ENCODE data around the gene CENPN. TPM values are rescaled to one million over a fixed set of nuclear protein-coding genes. Genes with fewer than 3 reads are reported as not detected.
A peak's percentile ranks its signal among the peaks of the same experiment; 100 is the strongest.

CENPN gene
- total and polyA plus RNA-seq, 5 donors: 4.9 to 11.8 (median 7.5) TPM

GRCh38 chr16:80974649-80975376 is 32.2 kb upstream of the CENPN start:
- DNase-seq: no peak
- no peaks in the 10 kb centered on the region for H3K27me3 ChIP-seq (ENCODE audit: control insufficient read depth, insufficient read depth)
- intact Hi-C loops (cut with DNase I): no loop called here
- no peaks in the 10 kb centered on the region for H3K9me3 ChIP-seq (ENCODE audit: control insufficient read depth, low read length)
- WGBS: 82% methylated on average over 6 of the region's 6 CpGs
- ATAC-seq: peak; percentile 48 to 74
- H3K4me1 ChIP-seq (ENCODE audit: control insufficient read depth, insufficient read depth, low read length): peaks cover 1% of the 10 kb centered on the region
- H3K27ac ChIP-seq (ENCODE audit: low read length): peak overlapping the region; percentile 48
- H3K4me3 ChIP-seq (ENCODE audit: low read length): no peak overlapping the region

- no peak for ATAC-seq
- H3K27me3 ChIP-seq (ENCODE audit: control insufficient read depth, insufficient read depth): no peaks in the 10 kb centered on the region
- no peaks in the 10 kb centered on the region for H3K9me3 ChIP-seq (ENCODE audit: control insufficient read depth, low read length)
- 92% methylated on average over 1 of the region's 1 CpG for WGBS
- H3K4me3 ChIP-seq (ENCODE audit: low read length): no peak overlapping the region
- H3K27ac ChIP-seq (ENCODE audit: low read length): no peak overlapping the region
- intact Hi-C loops (cut with DNase I): no loop called here
- DNase-seq: no peak
- peaks cover 1% of the 10 kb centered on the region for H3K4me1 ChIP-seq (ENCODE audit: control insufficient read depth, insufficient read depth, low read length)
These were observed 30.1 kb upstream of the CENPN start for GRCh38 chr16:80976946-80977345.

GRCh38 chr16:80981103-80981502 is 25.9 kb upstream of the CENPN start:
- ATAC-seq: no peak
- no peak overlapping the region for H3K27ac ChIP-seq (ENCODE audit: low read length)
- intact Hi-C loops (cut with DNase I): no loop called here

GRCh38 chr16:80982646-80983045 is 24.4 kb upstream of the CENPN start:
- ATAC-seq (no peak), DNase-seq (no peak)
- Histone ChIP-seq H3K4me3 (ENCODE audit: low read length) (no peak overlapping the region), H3K27me3 (ENCODE audit: control insufficient read depth, insufficient read depth) (no peaks in the 10 kb centered on the region), H3K4me1 (ENCODE audit: control insufficient read depth, insufficient read depth, low read length) (no peaks in the 10 kb centered on the region), H3K9me3 (ENCODE audit: control insufficient read depth, low read length) (no peaks in the 10 kb centered on the region), H3K27ac (ENCODE audit: low read length) (no peak overlapping the region)
- intact Hi-C loops (cut with DNase I): no loop called here
- whole genome bisulfite sequencing: 73% methylated on average over 4 of the region's 4 CpGs

More at GRCh38 chr16:80981103-80981502, 25.9 kb upstream of the CENPN start:
- DNase-seq: no peak
- Histone ChIP-seq H3K4me3 (ENCODE audit: low read length) (no peak overlapping the region), H3K27me3 (ENCODE audit: control insufficient read depth, insufficient read depth) (no peaks in the 10 kb centered on the region), H3K9me3 (ENCODE audit: control insufficient read depth, low read length) (no peaks in the 10 kb centered on the region), H3K4me1 (ENCODE audit: control insufficient read depth, insufficient read depth, low read length) (no peaks in the 10 kb centered on the region)

- no peak for ATAC-seq
These were observed 22.7 kb upstream of the CENPN start for GRCh38 chr16:80984124-80984892.

GRCh38 chr16:80985611-80986010 is 21.4 kb upstream of the CENPN start:
- ATAC-seq: no peak
- no peaks in the 10 kb centered on the region for H3K27me3 ChIP-seq (ENCODE audit: control insufficient read depth, insufficient read depth)
- DNase-seq: no peak
- H3K27ac ChIP-seq (ENCODE audit: low read length): no peak overlapping the region
- intact Hi-C loops (cut with DNase I): no loop called here
- 68% methylated on average over 2 of the region's 2 CpGs for WGBS
- H3K9me3 ChIP-seq (ENCODE audit: control insufficient read depth, low read length): no peaks in the 10 kb centered on the region
- H3K4me3 ChIP-seq (ENCODE audit: low read length): no peak overlapping the region
- H3K4me1 ChIP-seq (ENCODE audit: control insufficient read depth, insufficient read depth, low read length): peaks cover 1% of the 10 kb centered on the region

More at GRCh38 chr16:80984124-80984892, 22.7 kb upstream of the CENPN start:
- H3K9me3 ChIP-seq (ENCODE audit: control insufficient read depth, low read length): no peaks in the 10 kb centered on the region
- no peak overlapping the region for H3K4me3 ChIP-seq (ENCODE audit: low read length)
- intact Hi-C loops (cut with DNase I): no loop called here
- no peak for DNase-seq
- no peaks in the 10 kb centered on the region for H3K27me3 ChIP-seq (ENCODE audit: control insufficient read depth, insufficient read depth)
- peaks cover 1% of the 10 kb centered on the region for H3K4me1 ChIP-seq (ENCODE audit: control insufficient read depth, insufficient read depth, low read length)
- WGBS: 88% methylated on average over 6 of the region's 6 CpGs
- no peak overlapping the region for H3K27ac ChIP-seq (ENCODE audit: low read length)

- no peak for ATAC-seq
- Histone ChIP-seq H3K9me3 (ENCODE audit: control insufficient read depth, low read length) (no peaks in the 10 kb centered on the region), H3K27ac (ENCODE audit: low read length) (no peak overlapping the region), H3K27me3 (ENCODE audit: control insufficient read depth, insufficient read depth) (no peaks in the 10 kb centered on the region), H3K4me3 (ENCODE audit: low read length) (no peak overlapping the region), H3K4me1 (ENCODE audit: control insufficient read depth, insufficient read depth, low read length) (peaks cover 3% of the 10 kb centered on the region)
- intact Hi-C loops (cut with DNase I): no loop called here
- 55% methylated on average over 2 of the region's 2 CpGs for WGBS
- DNase-seq: no peak
These were observed 20.5 kb upstream of the CENPN start for GRCh38 chr16:80986557-80986956.

GRCh38 chr16:80988756-80989155 is 18.3 kb upstream of the CENPN start:
- ATAC-seq (no peak), DNase-seq (no peak)
- 64% methylated on average over 7 of the region's 7 CpGs for WGBS
- intact Hi-C loops (cut with DNase I): no loop called here
- Histone ChIP-seq H3K27ac (ENCODE audit: low read length) (no peak overlapping the region), H3K4me3 (ENCODE audit: low read length) (no peak overlapping the region), H3K9me3 (ENCODE audit: control insufficient read depth, low read length) (no peaks in the 10 kb centered on the region), H3K4me1 (ENCODE audit: control insufficient read depth, insufficient read depth, low read length) (peaks cover 3% of the 10 kb centered on the region), H3K27me3 (ENCODE audit: control insufficient read depth, insufficient read depth) (no peaks in the 10 kb centered on the region)

GRCh38 chr16:80989801-80990200 is 17.2 kb upstream of the CENPN start:
- DNase-seq (no peak), ATAC-seq (no peak)
- Histone ChIP-seq H3K9me3 (ENCODE audit: control insufficient read depth, low read length) (no peaks in the 10 kb centered on the region), H3K4me1 (ENCODE audit: control insufficient read depth, insufficient read depth, low read length) (peaks cover 3% of the 10 kb centered on the region), H3K27ac (ENCODE audit: low read length) (no peak overlapping the region), H3K4me3 (ENCODE audit: low read length) (no peak overlapping the region), H3K27me3 (ENCODE audit: control insufficient read depth, insufficient read depth) (no peaks in the 10 kb centered on the region)
- intact Hi-C loops (cut with DNase I): no loop called here
- 47% methylated on average over 2 of the region's 2 CpGs for WGBS

GRCh38 chr16:80990577-80990976 is 16.4 kb upstream of the CENPN start:
- intact Hi-C loops (cut with DNase I): no loop called here
- DNase-seq (no peak), ATAC-seq (no peak)
- Histone ChIP-seq H3K9me3 (ENCODE audit: control insufficient read depth, low read length) (no peaks in the 10 kb centered on the region), H3K4me1 (ENCODE audit: control insufficient read depth, insufficient read depth, low read length) (peaks cover 3% of the 10 kb centered on the region), H3K27me3 (ENCODE audit: control insufficient read depth, insufficient read depth) (no peaks in the 10 kb centered on the region), H3K4me3 (ENCODE audit: low read length) (no peak overlapping the region), H3K27ac (ENCODE audit: low read length) (no peak overlapping the region)
- WGBS: 95% methylated on average over 3 of the region's 3 CpGs

GRCh38 chr16:80990978-80991377 is 16.0 kb upstream of the CENPN start:
- H3K27me3 ChIP-seq (ENCODE audit: control insufficient read depth, insufficient read depth): no peaks in the 10 kb centered on the region
- H3K27ac ChIP-seq (ENCODE audit: low read length): no peak overlapping the region
- DNase-seq (no peak), ATAC-seq (no peak)
- H3K4me3 ChIP-seq (ENCODE audit: low read length): no peak overlapping the region
- intact Hi-C loops (cut with DNase I): no loop called here
- H3K9me3 ChIP-seq (ENCODE audit: control insufficient read depth, low read length): no peaks in the 10 kb centered on the region
- WGBS: 84% methylated on average over 2 of the region's 2 CpGs
- H3K4me1 ChIP-seq (ENCODE audit: control insufficient read depth, insufficient read depth, low read length): peaks cover 3% of the 10 kb centered on the region
